Measurements from ENCODE around the gene PYGO2. TPM values are rescaled to one million over a fixed set of nuclear protein-coding genes. Genes with fewer than 3 reads are reported as not detected.

The PYGO2 gene
- total RNA-seq, 2 experiments from 2014 or later = 30.3 to 32.8 TPM

DNA sequence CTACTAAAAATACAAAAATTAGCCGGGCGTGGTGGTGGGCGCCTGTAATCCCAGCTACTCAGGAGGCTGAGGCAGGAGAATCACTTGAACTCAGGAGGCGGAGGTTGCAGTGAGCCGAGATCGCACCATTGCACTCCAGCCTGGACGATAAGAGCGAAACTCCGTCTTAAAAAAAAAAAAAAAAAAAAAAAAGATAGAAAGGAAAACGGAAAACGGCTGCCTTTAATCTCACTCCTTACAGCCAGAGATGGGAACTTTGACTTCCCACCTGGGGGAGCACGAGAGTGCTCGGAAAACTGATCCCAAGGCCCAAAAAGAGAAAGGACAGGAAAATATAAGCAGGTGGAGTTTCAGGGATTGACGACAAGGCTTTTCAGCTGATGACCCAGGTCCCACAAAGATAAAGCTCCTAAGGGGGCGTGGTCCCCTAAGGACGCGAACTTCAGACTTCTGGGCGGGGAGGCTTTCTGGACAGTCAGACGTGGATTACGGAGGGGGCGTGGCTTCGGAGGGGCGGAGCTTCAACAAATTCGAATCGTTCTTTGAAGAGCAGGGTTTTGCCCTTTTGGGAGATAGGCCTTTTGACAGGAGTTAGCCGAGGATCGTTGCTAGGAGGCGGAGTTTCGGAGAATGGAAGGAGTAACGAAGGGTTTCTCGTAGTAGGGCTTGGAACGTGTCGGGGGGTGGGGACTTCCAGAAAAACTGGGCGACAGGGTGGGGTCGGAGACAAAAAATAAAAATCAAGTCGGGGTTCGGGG, 11.9 kb upstream of the PYGO2 start:
- intact Hi-C loops (cut with DNase I, micrococcal nuclease) = loop anchor here (1.0 to 2.0 kb wide), 7 partner anchors 17 to 44 kb away; partner anchors contain the start of genes PBXIP1 (in 1 of the 2) and PMVK (in 1 of the 2)

GRCh38 chr1:154972517-154973343, 11.1 kb upstream of the PYGO2 start:
- no peaks in the 10 kb centered on the region for H3K27me3 Mint-ChIP-seq
- H3K9me3 Mint-ChIP-seq = no peaks in the 10 kb centered on the region
- no peak for ATAC-seq (ENCODE audit: poor library complexity)
- peaks cover 30% of the 10 kb centered on the region for H3K4me1 Mint-ChIP-seq (ENCODE audit: low read depth)
- Histone ChIP-seq H3K4me3 (ENCODE audit: low read length) (no peak overlapping the region), H3K4me1 (ENCODE audit: insufficient read depth, low read length) (peaks cover 58% of the 10 kb centered on the region), H3K9me3 (ENCODE audit: control insufficient read depth in 1 of 2, insufficient read depth in 1 of 2, low read length in 2 of 2) (no peaks in the 10 kb centered on the region), H3K27me3 (ENCODE audit: control insufficient read depth in 1 of 2, insufficient read depth in 2 of 2, low read length in 2 of 2) (no peaks in the 10 kb centered on the region), H3K36me3 (ENCODE audit: insufficient read depth, low read length) (peaks cover 34% of the 10 kb centered on the region), H3K27ac (ENCODE audit: low read depth in 1 of 2, low read length in 2 of 2) (peak overlapping the region; percentile 94 to 99)
- H3K36me3 Mint-ChIP-seq (ENCODE audit: low read depth) = peaks cover 28% of the 10 kb centered on the region
- no peak overlapping the region for H3K4me3 Mint-ChIP-seq
- intact Hi-C loops (cut with DNase I, micrococcal nuclease) = loop anchor here in 1 of 2 experiments (2.0 kb wide), 2 partner anchors 16 to 44 kb away; partner anchors contain the start of gene PBXIP1
- CTCF ChIA-PET = interaction anchor here (0.7 to 10.7 kb wide), 9 partner anchors 10 to 89 kb away, joined by 3 to 71 read pairs (median 5); partner anchors contain the start of genes PBXIP1 and PYGO2
- TF ChIP-seq, protein P1, sequence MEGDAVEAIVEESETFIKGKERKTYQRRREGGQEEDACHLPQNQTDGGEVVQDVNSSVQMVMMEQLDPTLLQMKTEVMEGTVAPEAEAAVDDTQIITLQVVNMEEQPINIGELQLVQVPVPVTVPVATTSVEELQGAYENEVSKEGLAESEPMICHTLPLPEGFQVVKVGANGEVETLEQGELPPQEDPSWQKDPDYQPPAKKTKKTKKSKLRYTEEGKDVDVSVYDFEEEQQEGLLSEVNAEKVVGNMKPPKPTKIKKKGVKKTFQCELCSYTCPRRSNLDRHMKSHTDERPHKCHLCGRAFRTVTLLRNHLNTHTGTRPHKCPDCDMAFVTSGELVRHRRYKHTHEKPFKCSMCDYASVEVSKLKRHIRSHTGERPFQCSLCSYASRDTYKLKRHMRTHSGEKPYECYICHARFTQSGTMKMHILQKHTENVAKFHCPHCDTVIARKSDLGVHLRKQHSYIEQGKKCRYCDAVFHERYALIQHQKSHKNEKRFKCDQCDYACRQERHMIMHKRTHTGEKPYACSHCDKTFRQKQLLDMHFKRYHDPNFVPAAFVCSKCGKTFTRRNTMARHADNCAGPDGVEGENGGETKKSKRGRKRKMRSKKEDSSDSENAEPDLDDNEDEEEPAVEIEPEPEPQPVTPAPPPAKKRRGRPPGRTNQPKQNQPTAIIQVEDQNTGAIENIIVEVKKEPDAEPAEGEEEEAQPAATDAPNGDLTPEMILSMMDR (IDR thresholded peaks at IDR 0.05) = no peak
- DNase-seq = peak in 2 of 14 experiments; percentile 40 to 56
- POLR2A ChIA-PET = interaction anchor here (0.7 to 5.6 kb wide), 14 partner anchors 11 to 646 kb away, joined by 3 to 46 read pairs (median 12); partner anchors contain the start of genes ADAM15, FLAD1, PBXIP1 and PMVK
- H3K27ac Mint-ChIP-seq = no peak overlapping the region

More for the DNA sequence above, 11.9 kb upstream of the PYGO2 start:
- TF ChIP-seq, protein P1 (IDR thresholded peaks at IDR 0.05) = peak; percentile 35
- ATAC-seq (ENCODE audit: poor library complexity) (peak; percentile 4), DNase-seq (peak; percentile 81 to 95 (median 87))
- H3K27ac Mint-ChIP-seq = no peak overlapping the region
- Histone ChIP-seq H3K27me3 (ENCODE audit: control insufficient read depth in 1 of 2, insufficient read depth in 2 of 2, low read length in 2 of 2) (no peaks in the 10 kb centered on the region), H3K36me3 (ENCODE audit: insufficient read depth, low read length) (peaks cover 26% of the 10 kb centered on the region), H3K9me3 (ENCODE audit: control insufficient read depth in 1 of 2, insufficient read depth in 1 of 2, low read length in 2 of 2) (no peaks in the 10 kb centered on the region), H3K4me1 (ENCODE audit: insufficient read depth, low read length) (peaks cover 56% of the 10 kb centered on the region), H3K4me3 (ENCODE audit: low read length) (peak overlapping the region; percentile 81), H3K27ac (ENCODE audit: low read depth in 1 of 2, low read length in 2 of 2) (peak overlapping the region; percentile 94 to 99)
- ChIA-PET POLR2A (interaction anchor here (0.7 to 5.6 kb wide), 19 partner anchors 9 to 647 kb away, joined by 3 to 46 read pairs (median 6); partner anchors contain the start of genes ADAM15, FLAD1, PBXIP1 and PMVK), CTCF (interaction anchor here (0.7 to 10.7 kb wide), 12 partner anchors 11 to 639 kb away, joined by 3 to 71 read pairs (median 4); partner anchors contain the start of genes PBXIP1, PMVK and PYGO2)
- no peaks in the 10 kb centered on the region for H3K9me3 Mint-ChIP-seq
- peaks cover 30% of the 10 kb centered on the region for H3K4me1 Mint-ChIP-seq (ENCODE audit: low read depth)
- H3K36me3 Mint-ChIP-seq (ENCODE audit: low read depth) = peaks cover 20% of the 10 kb centered on the region
- no peak overlapping the region for H3K4me3 Mint-ChIP-seq
- H3K27me3 Mint-ChIP-seq = no peaks in the 10 kb centered on the region

DNA sequence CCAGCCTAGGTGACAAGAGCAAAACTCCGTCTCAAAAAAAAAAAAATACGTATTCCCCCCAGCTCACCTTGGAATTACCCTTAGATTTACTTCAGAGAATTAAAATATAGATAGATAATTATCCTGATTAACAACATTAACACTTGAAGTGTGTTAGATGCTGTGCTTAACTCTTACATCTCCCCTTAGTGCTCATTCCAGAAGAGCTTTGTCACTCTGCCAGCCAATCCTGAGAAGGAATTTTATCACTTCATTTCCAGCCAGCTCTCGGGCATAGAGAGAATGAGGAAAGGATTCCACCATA, 10.6 kb upstream of the PYGO2 start:
- Histone ChIP-seq H3K27ac (ENCODE audit: low read depth in 1 of 2, low read length in 2 of 2) (no peak overlapping the region), H3K4me1 (ENCODE audit: insufficient read depth, low read length) (peaks cover 62% of the 10 kb centered on the region), H3K9me3 (ENCODE audit: control insufficient read depth in 1 of 2, insufficient read depth in 1 of 2, low read length in 2 of 2) (no peaks in the 10 kb centered on the region), H3K4me3 (ENCODE audit: low read length) (no peak overlapping the region), H3K27me3 (ENCODE audit: control insufficient read depth in 1 of 2, insufficient read depth in 2 of 2, low read length in 2 of 2) (no peaks in the 10 kb centered on the region), H3K36me3 (ENCODE audit: insufficient read depth, low read length) (peaks cover 39% of the 10 kb centered on the region)
- CTCF ChIA-PET = interaction anchor here (1.4 to 10.7 kb wide), 5 partner anchors 10 to 89 kb away, joined by 3 to 71 read pairs (median 24); partner anchors contain the start of gene PYGO2
- Mint-ChIP-seq H3K4me3 (no peak overlapping the region), H3K27ac (no peak overlapping the region), H3K4me1 (ENCODE audit: low read depth) (peaks cover 30% of the 10 kb centered on the region), H3K36me3 (ENCODE audit: low read depth) (peaks cover 34% of the 10 kb centered on the region), H3K27me3 (no peaks in the 10 kb centered on the region), H3K9me3 (no peaks in the 10 kb centered on the region)
- intact Hi-C loops (cut with DNase I, micrococcal nuclease) = loop anchor here in 1 of 2 experiments (2.0 kb wide), 2 partner anchors 15 to 45 kb away; partner anchors contain the start of gene PBXIP1
- ATAC-seq (ENCODE audit: poor library complexity) (no peak), DNase-seq (no peak)
- POLR2A ChIA-PET = interaction anchor here (1.1 to 5.6 kb wide), 4 partner anchors 11 to 44 kb away, joined by 3 to 46 read pairs (median 41); partner anchors contain the start of genes FLAD1 and PBXIP1
- TF ChIP-seq, protein P1 (IDR thresholded peaks at IDR 0.05) = no peak
